Uterus (tissue), 2 donors: ENCODE results near the gene RABL2A.
"Not testable (repeated sequence)": the region's sequence is repeated elsewhere in the genome, so short reads cannot be mapped to it uniquely, and the experiment has no call there.

Experiments used
- CTCF ChIP-seq, 4 experiments: fragments of 200-600 bp in 2 of 4; fragments of 450-650 bp in 2 of 4; sonication (generic) in 2 of 4; IDR thresholded peaks; one replicate each; pipeline ENCODE4 v1.5.1; 2016 to 2019; ENCODE audit warnings: antibody characterized with exemption in 4 of 4, mild to moderate bottlenecking in 2 of 4, moderate library complexity in 1 of 4
- POLR2A ChIP-seq, 2 donors: fragments of 450-650 bp; IDR thresholded peaks; one replicate each; pipeline ENCODE4 v1.6.1; 2016; ENCODE audit warnings: antibody characterized with exemption in 2 of 2, mild to moderate bottlenecking in 1 of 2, moderate library complexity in 1 of 2

- TF ChIP-seq CTCF, POLR2A (IDR thresholded peaks at IDR 0.05): not testable (repeated sequence)
Observed at GRCh38 chr2:113621002-113621401, 6.1 kb upstream of the RABL2A start.
